Measurements from ENCODE around the gene ZNF766. TPM values are rescaled to one million over a fixed set of nuclear protein-coding genes. Genes with fewer than 3 reads are reported as not detected.

Gene ZNF766
- total RNA-seq, 2 donors from 2014 or later = 31.2 to 41.6 TPM

DNA sequence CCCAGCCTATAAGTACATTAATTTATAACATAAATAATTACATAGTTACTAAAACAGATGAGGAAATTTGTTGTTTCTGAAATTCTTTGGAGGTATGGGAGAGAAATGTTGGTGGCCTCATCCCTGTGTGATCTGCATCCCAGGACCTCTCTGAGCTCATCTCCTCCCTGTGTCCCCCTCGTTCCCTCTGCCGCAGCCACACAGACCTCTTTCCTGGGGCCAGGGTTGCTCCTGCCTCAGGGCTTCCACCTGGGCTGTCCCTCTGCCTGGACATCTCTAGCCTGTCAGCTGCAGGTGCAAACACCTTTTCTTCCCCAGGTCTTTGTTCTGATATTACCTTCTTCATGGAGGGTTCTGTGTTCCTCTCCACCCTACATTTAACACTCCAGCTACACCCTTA lies 3.9 kb downstream of the ZNF766 start:
- Histone ChIP-seq H3K9ac (ENCODE audit: extremely low read depth, low read length, poor library complexity, severe bottlenecking) (no peak overlapping the region), H3K36me3 (ENCODE audit: control insufficient read depth, insufficient read depth, low read length) (peaks cover 41% of the 10 kb centered on the region), H3K4me3 (ENCODE audit: low read length) (no peak overlapping the region), H3K27me3 (ENCODE audit: control insufficient read depth, insufficient read depth, low read length, poor library complexity, severe bottlenecking) (no peaks in the 10 kb centered on the region), H3K9me3 (ENCODE audit: control insufficient read depth, low read length) (peaks cover 25% of the 10 kb centered on the region), H3K4me1 (ENCODE audit: control insufficient read depth, insufficient read depth, low read length) (no peaks in the 10 kb centered on the region), H3K27ac (ENCODE audit: low read depth, low read length) (no peak overlapping the region)
- no peak for DNase-seq
- TF ChIP-seq, protein P1, sequence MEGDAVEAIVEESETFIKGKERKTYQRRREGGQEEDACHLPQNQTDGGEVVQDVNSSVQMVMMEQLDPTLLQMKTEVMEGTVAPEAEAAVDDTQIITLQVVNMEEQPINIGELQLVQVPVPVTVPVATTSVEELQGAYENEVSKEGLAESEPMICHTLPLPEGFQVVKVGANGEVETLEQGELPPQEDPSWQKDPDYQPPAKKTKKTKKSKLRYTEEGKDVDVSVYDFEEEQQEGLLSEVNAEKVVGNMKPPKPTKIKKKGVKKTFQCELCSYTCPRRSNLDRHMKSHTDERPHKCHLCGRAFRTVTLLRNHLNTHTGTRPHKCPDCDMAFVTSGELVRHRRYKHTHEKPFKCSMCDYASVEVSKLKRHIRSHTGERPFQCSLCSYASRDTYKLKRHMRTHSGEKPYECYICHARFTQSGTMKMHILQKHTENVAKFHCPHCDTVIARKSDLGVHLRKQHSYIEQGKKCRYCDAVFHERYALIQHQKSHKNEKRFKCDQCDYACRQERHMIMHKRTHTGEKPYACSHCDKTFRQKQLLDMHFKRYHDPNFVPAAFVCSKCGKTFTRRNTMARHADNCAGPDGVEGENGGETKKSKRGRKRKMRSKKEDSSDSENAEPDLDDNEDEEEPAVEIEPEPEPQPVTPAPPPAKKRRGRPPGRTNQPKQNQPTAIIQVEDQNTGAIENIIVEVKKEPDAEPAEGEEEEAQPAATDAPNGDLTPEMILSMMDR (conservative IDR thresholded peaks at IDR 0.05) = no peak
- H3K9me3 Mint-ChIP-seq = peaks cover 9% of the 10 kb centered on the region
- 93 to 94% methylated on average over 2 of the region's 2 CpGs for WGBS, 2 experiments (ENCODE audit: insufficient coverage in 1 of 2, insufficient read length in 1 of 2)
- peaks cover 18% of the 10 kb centered on the region for H3K4me1 Mint-ChIP-seq
- H3K4me3 Mint-ChIP-seq = no peak overlapping the region
- H3K27me3 Mint-ChIP-seq (ENCODE audit: insufficient read depth) = no peaks in the 10 kb centered on the region
- H3K36me3 Mint-ChIP-seq (ENCODE audit: low read depth) = peaks cover 59% of the 10 kb centered on the region
- H3K27ac Mint-ChIP-seq = no peak overlapping the region

DNA sequence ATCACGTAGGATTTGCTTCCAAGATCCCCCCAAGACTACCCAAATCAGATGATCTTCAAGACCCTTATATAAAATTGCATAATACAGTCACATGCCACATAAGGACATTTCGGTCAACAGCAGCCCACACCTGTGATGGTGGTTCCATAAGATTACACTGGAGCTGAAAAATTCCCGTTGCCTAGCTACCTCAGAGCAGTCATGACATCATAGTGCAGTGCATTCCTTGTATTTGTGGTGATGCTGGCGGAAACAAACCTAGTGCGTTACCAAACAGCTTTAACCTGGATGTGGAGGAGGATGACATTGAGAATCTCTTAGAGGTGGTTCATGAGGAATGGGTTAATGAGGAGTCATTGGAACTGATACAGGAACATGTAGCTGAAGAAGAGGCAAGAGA lies 4.8 kb downstream of the ZNF766 start:
- H3K4me1 ChIP-seq (ENCODE audit: control insufficient read depth, insufficient read depth, low read length) = no peaks in the 10 kb centered on the region
- H3K27me3 ChIP-seq (ENCODE audit: control insufficient read depth, insufficient read depth, low read length, poor library complexity, severe bottlenecking) = no peaks in the 10 kb centered on the region
- Mint-ChIP-seq H3K27ac (no peak overlapping the region), H3K4me1 (peaks cover 18% of the 10 kb centered on the region), H3K27me3 (ENCODE audit: insufficient read depth) (no peaks in the 10 kb centered on the region), H3K36me3 (ENCODE audit: low read depth) (peaks cover 68% of the 10 kb centered on the region), H3K9me3 (peaks cover 17% of the 10 kb centered on the region), H3K4me3 (no peak overlapping the region)
- TF ChIP-seq, protein P1 (conservative IDR thresholded peaks at IDR 0.05) = no peak
- DNase-seq = no peak
- 77 to 83% methylated on average over 5 of the region's 5 CpGs for WGBS, 2 experiments (ENCODE audit: insufficient coverage in 1 of 2, insufficient read length in 1 of 2)
- H3K9ac ChIP-seq (ENCODE audit: extremely low read depth, low read length, poor library complexity, severe bottlenecking) = no peak overlapping the region
- peaks cover 41% of the 10 kb centered on the region for H3K36me3 ChIP-seq (ENCODE audit: control insufficient read depth, insufficient read depth, low read length)
- H3K4me3 ChIP-seq (ENCODE audit: low read length) = no peak overlapping the region
- H3K27ac ChIP-seq (ENCODE audit: low read depth, low read length) = no peak overlapping the region
- peaks cover 25% of the 10 kb centered on the region for H3K9me3 ChIP-seq (ENCODE audit: control insufficient read depth, low read length)

DNA sequence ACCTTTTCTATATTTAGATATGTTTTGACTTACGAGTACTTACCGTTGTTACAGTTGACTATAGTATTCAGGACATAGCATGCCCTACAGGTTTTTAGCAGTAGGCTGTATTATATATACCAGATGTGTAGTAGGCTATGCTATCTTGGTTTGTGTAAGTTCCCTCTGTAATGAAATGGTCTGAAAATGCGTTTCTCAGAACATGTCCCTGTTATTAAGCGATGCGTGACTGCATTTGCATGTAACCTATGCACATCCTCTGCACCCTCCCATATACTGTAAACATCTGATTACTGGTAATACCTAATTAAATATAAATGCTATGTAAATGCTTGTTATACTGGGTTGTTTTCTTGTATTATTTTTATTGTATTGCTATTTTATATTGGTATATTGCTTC lies 6.6 kb downstream of the ZNF766 start:
- no peak overlapping the region for H3K9ac ChIP-seq (ENCODE audit: extremely low read depth, low read length, poor library complexity, severe bottlenecking)
- WGBS, 2 experiments (ENCODE audit: insufficient coverage in 1 of 2, insufficient read length in 1 of 2) = 88% methylated on average over 5 of the region's 5 CpGs; no CpG with 5 or more reads in 1 of the 2 experiments
- H3K36me3 ChIP-seq (ENCODE audit: control insufficient read depth, insufficient read depth, low read length) = peaks cover 37% of the 10 kb centered on the region
- H3K9me3 ChIP-seq (ENCODE audit: control insufficient read depth, low read length) = peaks cover 25% of the 10 kb centered on the region
- no peaks in the 10 kb centered on the region for H3K27me3 ChIP-seq (ENCODE audit: control insufficient read depth, insufficient read depth, low read length, poor library complexity, severe bottlenecking)
- Mint-ChIP-seq H3K36me3 (ENCODE audit: low read depth) (peaks cover 70% of the 10 kb centered on the region), H3K4me1 (peaks cover 11% of the 10 kb centered on the region), H3K9me3 (peaks cover 19% of the 10 kb centered on the region), H3K4me3 (no peak overlapping the region), H3K27me3 (ENCODE audit: insufficient read depth) (no peaks in the 10 kb centered on the region), H3K27ac (no peak overlapping the region)
- no peak overlapping the region for H3K27ac ChIP-seq (ENCODE audit: low read depth, low read length)
- TF ChIP-seq, protein P1 (conservative IDR thresholded peaks at IDR 0.05) = no peak
- no peaks in the 10 kb centered on the region for H3K4me1 ChIP-seq (ENCODE audit: control insufficient read depth, insufficient read depth, low read length)
- no peak for DNase-seq
- no peak overlapping the region for H3K4me3 ChIP-seq (ENCODE audit: low read length)

Data from endodermal cell (in vitro differentiated cells).